Measurements from ENCODE around the gene SDHB.

- TF ChIP-seq CTCF (IDR thresholded peaks at IDR 0.05 in 4 of 5, conservative IDR thresholded peaks at IDR 0.05 in 1 of 5) (no peak), POLR2A (IDR thresholded peaks at IDR 0.05) (no peak)
These were observed 2.0 kb upstream of the SDHB start for GRCh38 chr1:17055801-17056200.

All from gastrocnemius medialis (tissue), 4 donors.